K562 (cell line): ENCODE measurements around the gene SH3BP5. TPM values are rescaled to one million over a fixed set of nuclear protein-coding genes. Genes with fewer than 3 reads are reported as not detected.

Experiments used
- ATF1 ChIP-seq, 2 experiments: fragments of 450-650 bp in 1 of 2; IDR thresholded peaks; 2 replicates each; pipeline ENCODE4 v1.6.1; 2016; ENCODE audit warnings: missing compliant biosample characterization in 1 of 2, missing genetic modification characterization in 1 of 2
- CAMTA2 ChIP-seq: fragments of 250-450 bp; sonication (Bioruptor Pico); conservative IDR thresholded peaks from 2 replicates; pipeline ENCODE4 v1.5.1; 2022
- CBX5 ChIP-seq: IDR thresholded peaks from 2 replicates; pipeline ENCODE4 v1.6.1; 2014; ENCODE audit warnings: low read depth, borderline replicate concordance
- CCNT2 ChIP-seq: IDR thresholded peaks from 2 replicates; pipeline ENCODE4 v1.6.1; 2011; ENCODE audit warnings: borderline replicate concordance, low read depth, mild to moderate bottlenecking, moderate library complexity, mixed read lengths, low read length; ENCODE audit not compliant: insufficient read length; ENCODE audit errors: extremely low read depth
- GTF2E2 ChIP-seq: fragments of 200-800 bp; sonication (Bioruptor generic); IDR thresholded peaks from 2 replicates; pipeline ENCODE4 v1.6.1; 2016; ENCODE audit warnings: missing genetic modification characterization, missing compliant biosample characterization
- HDAC8 ChIP-seq: fragments of 450-650 bp; IDR thresholded peaks from 2 replicates; pipeline ENCODE4 v1.6.1; 2016; ENCODE audit warnings: mild to moderate bottlenecking, missing genetic modification characterization, moderate library complexity, missing compliant biosample characterization
- ILF3 ChIP-seq: fragments of 450-650 bp; IDR thresholded peaks from 2 replicates; pipeline ENCODE4 v1.6.1; 2018; ENCODE audit warnings: antibody characterized with exemption, mild to moderate bottlenecking, moderate library complexity, borderline replicate concordance
- MGA ChIP-seq: fragments of 450-650 bp; IDR thresholded peaks from 2 replicates; pipeline ENCODE4 v1.6.1; 2016; ENCODE audit warnings: mild to moderate bottlenecking, moderate library complexity
- MTA2 ChIP-seq: fragments of 450-650 bp; IDR thresholded peaks from 2 replicates; pipeline ENCODE4 v1.6.1; 2016; ENCODE audit warnings: low read depth
- MXI1 ChIP-seq: IDR thresholded peaks from 2 replicates; pipeline ENCODE4 v1.6.1; 2011; ENCODE audit warnings: low read depth, mild to moderate bottlenecking, improper control_type of control experiment, low read length
- PHTF2 ChIP-seq: fragments of 250-450 bp; sonication (Bioruptor Pico); IDR thresholded peaks from 2 replicates; pipeline ENCODE4 v1.5.0; 2021; ENCODE audit warnings: mild to moderate bottlenecking
- RBBP5 ChIP-seq: fragments of 200-600 bp; sonication (generic); IDR thresholded peaks from 2 replicates; pipeline ENCODE4 v1.6.1; 2012; ENCODE audit warnings: borderline replicate concordance, mild to moderate bottlenecking, low read length, control low read depth, inconsistent platforms; ENCODE audit not compliant: insufficient read depth, poor library complexity, severe bottlenecking
- SIX5 ChIP-seq, 2 experiments: IDR thresholded peaks; 2 replicates each; pipeline ENCODE4 v1.6.1; 2011; ENCODE audit warnings: low read length in 2 of 2, borderline replicate concordance in 1 of 2, low read depth in 1 of 2, mild to moderate bottlenecking in 1 of 2, moderate library complexity in 1 of 2; ENCODE audit not compliant: insufficient read depth in 1 of 2
- SMAD1 ChIP-seq: fragments of 150-350 bp; IDR thresholded peaks from 2 replicates; pipeline ENCODE4 v1.6.1; 2014; ENCODE audit warnings: low read length, low read depth; ENCODE audit not compliant: partially characterized antibody
- XRCC5 ChIP-seq: fragments of 200-400 bp; formaldehyde crosslinking; IDR thresholded peaks from 2 replicates; pipeline ENCODE4 v1.6.1; 2017; ENCODE audit warnings: low read depth, mild to moderate bottlenecking, low read length
- ZNF165 ChIP-seq: fragments of 250-450 bp; sonication (Bioruptor Pico); IDR thresholded peaks from 2 replicates; pipeline ENCODE4 v1.4.0; 2020; ENCODE audit warnings: borderline replicate concordance
- ZNF583 ChIP-seq: fragments of 250-450 bp; sonication (Bioruptor Pico); IDR thresholded peaks from 2 replicates; pipeline ENCODE4 v1.4.0; 2020
- polyA plus RNA-seq, 8 experiments: library from polyadenylated mRNA; depleted of rRNA in 4 of 8; stranded (reverse) in 5 of 8; unstranded in 3 of 8; fragments of >200 nt; fragmentation: Nextera tagmentation in 2 of 8; fragmentation: Illumina TruSeq in 1 of 8; extraction: Ambion mirVana in 2 of 8; extraction: Trizol in 1 of 8; gene quantifications; 2 replicates each; pipeline versions ENCODE4 v1.2.1 to v1.2.3, GENCODE V29; 2011 to 2014; ENCODE audit warnings: inconsistent platforms in 1 of 8, missing spikeins in 1 of 8
- total RNA-seq, 7 experiments: library from RNA; depleted of rRNA in 6 of 7; stranded (reverse); fragments of >200 nt in 6 of 7; fragmentation: Illumina TruSeq in 2 of 7; extraction: Trizol in 2 of 7; gene quantifications; 2 replicates each; pipeline versions ENCODE4 v1.2.1 to v1.2.3, GENCODE V29; 2011 to 2021; ENCODE audit warnings: low replicate concordance in 1 of 7

Gene SH3BP5
- total and polyA plus RNA-seq, 9 of the 15 experiments (the other 6 are each of a cell fraction or from before 2014, with no cell fraction given) = 2.9 to 29.0 (median 14.9) TPM

- TF ChIP-seq MGA (peak; percentile 67), PHTF2 (CRISPR knock-in tag) (no peak), XRCC5 (no peak), ATF1 (CRISPR knock-in tag; IDR thresholded peaks at IDR 0.05) (no peak), ATF1 (tag; IDR thresholded peaks at IDR 0.05) (peak; percentile 58; the same call in 1 of the 2 replicates), MXI1 (no peak), ZNF165 (CRISPR knock-in tag) (0 out of 2 replicates have a peak, but pooled peaks have one; percentile 30), GTF2E2 (no peak), SIX5 (IDR thresholded peaks at IDR 0.05; ENCODE audit: borderline replicate concordance in 1 of 2, insufficient read depth in 1 of 2, low read depth in 1 of 2, low read length in 2 of 2) (no peak), CCNT2 (peak; percentile 75), ZNF583 (peak; percentile 65; the same call in 1 of the 2 replicates), RBBP5 (peak; percentile 87), HDAC8 (tag) (0 out of 2 replicates have a peak, but pooled peaks have one; percentile 24), ILF3 (peak; percentile 67; the same call in 1 of the 2 replicates), CBX5 (0 out of 2 replicates have a peak, but pooled peaks have one; percentile 20), SMAD1 (peak; percentile 23), MTA2 (no peak), CAMTA2 (peak; percentile 93; the same call in 1 of the 2 replicates)
These were observed at the start of gene SH3BP5 (continued) for GRCh38 chr3:15332405-15333098.
